HG03469 (cell line): ENCODE results near the gene SLC50A1.

ENCODE experiments used
- ATAC-seq: cut with Tn5 transposase; IDR thresholded peaks from one replicate; pipeline ENCODE4 v1.9.1; 2021; ENCODE audit warnings: mild to moderate bottlenecking, moderate library complexity, moderate number of reproducible peaks; ENCODE audit not compliant: unreplicated experiment

The SLC50A1 gene

DNA sequence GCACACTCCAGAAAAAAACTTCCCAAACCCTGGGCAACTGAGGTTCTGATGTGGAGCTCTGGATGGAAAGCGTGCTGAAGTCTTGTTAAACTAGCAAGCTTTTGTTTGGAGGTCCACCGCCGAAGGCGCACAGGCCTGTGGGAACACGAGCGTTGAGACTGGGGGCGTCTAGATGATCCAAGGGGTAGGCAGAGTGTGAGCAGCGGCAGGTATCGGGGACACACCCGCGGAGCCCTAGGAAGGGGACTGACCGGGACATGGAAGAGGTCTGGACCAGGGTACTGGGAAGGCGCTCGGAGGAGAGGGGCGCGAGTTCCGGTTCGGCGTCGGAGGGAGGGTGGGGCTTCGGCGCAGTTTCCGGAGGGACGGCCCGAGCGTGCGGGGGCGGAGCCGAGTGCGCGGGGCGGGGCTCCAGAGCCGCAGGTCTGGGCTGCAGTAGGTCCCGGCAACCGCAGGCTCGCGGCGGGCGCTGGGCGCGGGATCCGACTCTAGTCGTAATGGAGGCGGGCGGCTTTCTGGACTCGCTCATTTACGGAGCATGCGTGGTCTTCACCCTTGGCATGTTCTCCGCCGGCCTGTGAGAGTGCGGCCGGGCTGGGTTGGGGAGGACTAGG, at the start of gene SLC50A1:
Gene SLC50A1, plus strand, starts transcription at position 438 of the 614 bp plus-strand sequence. Its CDS starts 60 bp downstream, at position 498.
- ATAC-seq: peak; percentile 51

GRCh38 chr1:155086128-155086741, 49.4 kb upstream of the SLC50A1 start:
- ATAC-seq: no peak

GRCh38 chr1:155086856-155087535, 48.7 kb upstream of the SLC50A1 start:
- no peak for ATAC-seq

- no peak for ATAC-seq
Measured at GRCh38 chr1:155091071-155092051, 44.3 kb upstream of the SLC50A1 start.

DNA sequence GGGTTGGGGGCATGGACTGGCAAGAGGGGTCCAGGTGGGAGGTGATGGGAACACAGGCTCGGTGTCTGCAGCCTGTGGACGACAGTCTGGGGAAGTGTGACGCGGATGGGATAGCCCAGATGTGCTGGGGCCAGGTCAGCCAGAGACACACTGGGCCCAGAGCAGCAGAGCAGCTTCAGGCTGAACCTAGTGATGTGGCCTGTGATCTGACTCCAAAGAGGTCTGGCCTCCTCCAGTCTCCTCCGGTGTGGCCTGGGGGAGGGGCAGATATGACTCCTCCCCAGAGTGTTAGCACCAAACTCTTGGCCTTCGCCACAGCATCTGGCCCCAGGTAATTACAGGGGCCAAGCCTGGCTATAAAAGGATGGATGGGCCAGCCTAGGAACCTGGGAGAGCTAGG, 43.5 kb upstream of the SLC50A1 start:
- no peak for ATAC-seq

- no peak for ATAC-seq
Measured at GRCh38 chr1:155092641-155093040, 43.0 kb upstream of the SLC50A1 start.

- ATAC-seq: no peak
Measured at GRCh38 chr1:155093911-155094621, 41.6 kb upstream of the SLC50A1 start.

DNA sequence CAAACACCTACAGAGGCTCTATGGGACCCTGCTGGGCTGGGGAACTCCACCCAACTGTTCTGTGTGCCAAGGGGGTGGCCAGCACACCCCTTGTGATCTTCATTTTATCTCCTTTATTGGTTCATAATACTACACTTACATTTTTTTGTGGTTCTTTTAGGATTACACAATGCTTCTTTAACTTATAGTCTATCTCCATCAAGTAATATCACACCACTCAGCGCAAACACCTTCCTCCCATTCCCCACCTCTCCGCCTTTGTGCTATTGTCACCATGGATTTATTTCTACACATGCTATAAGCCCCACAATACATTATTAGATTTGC, 41.1 kb upstream of the SLC50A1 start:
- ATAC-seq: no peak

DNA sequence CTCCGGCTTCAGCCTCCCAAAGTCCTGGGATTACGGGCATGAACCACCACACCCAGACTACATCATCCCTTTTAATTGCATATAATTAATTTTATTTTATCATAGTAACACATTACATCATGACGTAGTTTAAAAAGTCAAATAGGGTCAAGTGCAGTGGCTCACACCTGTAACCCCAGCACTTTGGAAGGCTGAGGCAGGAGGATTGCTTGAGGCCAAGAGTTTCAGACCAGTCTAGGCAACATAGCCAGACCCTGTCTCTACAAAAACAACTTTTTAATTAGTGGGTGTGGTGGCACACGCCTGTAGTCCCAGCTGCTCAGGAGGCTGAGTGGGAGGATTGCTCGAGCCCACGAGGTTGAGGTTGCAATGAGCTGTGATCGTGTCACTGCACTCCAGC, 36.3 kb upstream of the SLC50A1 start:
- no peak for ATAC-seq

GRCh38 chr1:155103325-155103724, 32.3 kb upstream of the SLC50A1 start:
- ATAC-seq: no peak

- ATAC-seq: no peak
Measured at GRCh38 chr1:155104605-155105534, 30.8 kb upstream of the SLC50A1 start.

- ATAC-seq: no peak
Measured at GRCh38 chr1:155105604-155106011, 30.0 kb upstream of the SLC50A1 start.

- ATAC-seq: no peak
Measured at GRCh38 chr1:155106862-155107261, 28.8 kb upstream of the SLC50A1 start.

DNA sequence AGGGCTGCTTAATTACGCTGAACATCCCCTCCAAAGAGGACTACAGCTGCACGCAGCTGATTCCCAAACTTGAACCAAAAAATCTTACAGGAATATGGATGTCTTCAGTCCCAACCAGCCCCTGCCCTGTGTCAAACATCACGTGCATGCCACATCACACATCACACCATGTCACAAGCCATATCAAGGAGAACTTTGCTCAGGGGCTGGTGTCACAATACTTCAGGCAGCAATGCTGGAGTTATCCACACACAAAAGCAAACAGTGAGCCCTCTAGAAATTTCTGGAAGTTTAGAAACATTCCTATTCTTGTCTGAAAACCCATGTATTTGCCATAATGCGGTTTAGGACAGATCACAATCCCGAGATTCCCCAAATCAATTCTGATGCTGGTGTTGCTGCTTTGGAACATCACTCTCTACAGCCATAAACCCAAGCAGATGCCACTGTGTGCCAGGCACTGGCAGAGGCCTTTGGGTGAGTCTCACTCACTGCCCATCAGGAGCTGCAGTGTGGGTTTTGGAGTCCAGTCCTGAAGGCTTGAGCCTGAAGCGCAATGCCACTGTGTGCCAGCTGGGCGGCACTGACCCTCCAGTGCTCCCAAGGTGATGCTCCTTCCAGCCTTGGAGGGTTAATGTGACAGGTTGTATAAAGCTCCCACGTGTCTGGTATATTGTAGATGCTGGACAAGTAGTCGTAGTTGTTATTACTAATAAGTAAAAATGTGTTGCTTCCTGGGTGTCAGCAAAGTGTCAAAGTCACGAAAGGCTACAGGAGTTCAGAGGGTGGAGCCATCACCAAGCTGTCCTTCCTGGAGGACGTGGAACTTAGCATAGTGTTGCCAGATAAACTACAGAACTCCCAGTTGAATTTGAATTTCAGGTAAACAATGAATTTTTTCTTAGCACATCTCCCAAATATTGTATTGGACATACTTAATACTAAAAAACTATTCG, 28.1 kb upstream of the SLC50A1 start:
- no peak for ATAC-seq

DNA sequence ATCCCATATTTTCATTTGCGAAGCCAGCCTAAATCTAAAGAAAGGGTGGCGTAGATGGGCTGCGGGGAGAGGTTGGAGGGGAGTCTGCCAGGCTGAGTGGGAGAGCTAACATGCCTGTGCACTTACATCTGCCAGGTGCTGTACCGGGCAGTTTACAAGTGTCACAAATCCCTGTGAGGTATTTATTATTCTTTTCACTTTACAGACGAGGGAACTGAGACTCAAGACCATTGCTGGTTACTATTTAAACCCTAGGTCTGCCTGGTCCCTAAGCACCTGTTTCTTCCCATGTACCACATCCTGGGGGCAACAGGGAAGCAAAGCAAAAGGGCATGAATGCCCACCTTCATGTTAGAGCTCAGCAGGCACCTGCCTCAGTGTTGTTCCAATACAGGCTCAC, 27.4 kb upstream of the SLC50A1 start:
- no peak for ATAC-seq

GRCh38 chr1:155110381-155110780, 25.3 kb upstream of the SLC50A1 start:
- ATAC-seq: no peak

DNA sequence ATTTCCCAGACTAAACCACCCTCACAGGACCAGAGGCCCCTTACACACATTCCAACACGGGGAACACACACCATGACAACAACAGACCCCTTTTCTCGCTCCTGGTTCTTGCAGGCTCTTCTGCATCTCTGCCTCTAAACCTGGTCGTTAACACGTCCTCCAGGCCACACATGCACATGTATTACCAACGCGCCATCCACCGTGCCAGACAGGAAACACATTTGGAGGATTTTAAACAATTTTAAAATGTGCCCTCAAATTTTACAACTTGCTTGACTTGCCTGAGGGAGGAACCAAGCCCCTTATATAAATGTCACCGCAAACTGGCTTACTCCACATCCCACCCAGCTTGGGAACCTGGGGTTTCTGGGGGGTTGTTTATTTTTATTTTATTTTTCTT, 24.8 kb upstream of the SLC50A1 start:
- ATAC-seq: no peak

DNA sequence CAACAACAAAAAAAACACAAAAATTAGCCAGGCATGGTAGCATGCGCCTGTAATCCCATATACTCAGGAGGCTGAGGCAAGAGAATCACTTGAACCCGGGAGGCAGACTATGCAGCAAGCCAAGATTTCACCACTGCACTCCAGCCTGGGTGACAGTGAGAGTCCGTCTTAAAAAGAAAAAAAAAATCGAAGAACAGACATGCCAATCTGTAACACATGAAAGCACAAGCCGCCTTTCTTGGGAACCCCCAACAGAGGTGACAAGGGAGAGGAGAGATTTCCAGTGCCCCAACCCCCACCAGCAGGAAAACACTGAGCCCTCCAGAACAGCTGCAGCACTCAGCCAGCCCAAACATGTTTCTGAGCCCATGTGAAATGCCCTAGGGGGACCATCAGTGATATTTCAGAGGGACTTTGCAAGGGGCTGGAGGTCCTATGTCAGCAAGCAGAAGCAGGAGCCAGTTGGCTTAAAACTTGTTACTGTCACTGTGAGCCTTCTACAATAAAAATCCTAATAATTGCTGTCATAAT, 22.1 kb upstream of the SLC50A1 start:
- no peak for ATAC-seq
